ENCODE data around the gene DOLK. TPM values are rescaled to one million over a fixed set of nuclear protein-coding genes. Genes with fewer than 3 reads are reported as not detected.

Gene DOLK
- total and polyA plus RNA-seq, 11 donors, result 7.8 to 15.6 (median 10.6) TPM

DNA sequence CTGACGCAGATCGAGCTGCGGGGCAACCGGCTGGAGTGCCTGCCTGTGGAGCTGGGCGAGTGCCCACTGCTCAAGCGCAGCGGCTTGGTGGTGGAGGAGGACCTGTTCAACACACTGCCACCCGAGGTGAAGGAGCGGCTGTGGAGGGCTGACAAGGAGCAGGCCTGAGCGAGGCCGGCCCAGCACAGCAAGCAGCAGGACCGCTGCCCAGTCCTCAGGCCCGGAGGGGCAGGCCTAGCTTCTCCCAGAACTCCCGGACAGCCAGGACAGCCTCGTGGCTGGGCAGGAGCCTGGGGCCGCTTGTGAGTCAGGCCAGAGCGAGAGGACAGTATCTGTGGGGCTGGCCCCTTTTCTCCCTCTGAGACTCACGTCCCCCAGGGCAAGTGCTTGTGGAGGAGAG lies 31.2 kb downstream of the DOLK start:
- intact Hi-C loops (cut with DNase I), result loop anchor here in 3 of 10 donors (2.0 to 5.0 kb wide), 2 partner anchors 33 to 34 kb away; partner anchors contain the start of genes LRRC8A (in 3 of the 3) and KYAT1 (in 2 of the 3)
- no peak for TF ChIP-seq POLR2A (IDR thresholded peaks at IDR 0.05)
- Histone ChIP-seq H3K27me3 (no peaks in the 10 kb centered on the region), H3K36me3 (peaks cover 0 to 40% (median 20%) of the 10 kb centered on the region in 9 donors), H3K27ac (peak overlapping the region; percentile 75 to 86 (median 80)), H3K4me1 (peaks cover 15 to 92% (median 72%) of the 10 kb centered on the region in 12 donors), H3K4me3 (no peak overlapping the region), H3K9me3 (no peaks in the 10 kb centered on the region)
- DNase-seq, result peak in 3 of 5 donors; percentile 55 to 76 (median 66)
- WGBS, 4 donors, result 61 to 88% (median 79%) methylated on average over 11 to 18 of the region's 18 CpGs
- no peak for ATAC-seq

DNA sequence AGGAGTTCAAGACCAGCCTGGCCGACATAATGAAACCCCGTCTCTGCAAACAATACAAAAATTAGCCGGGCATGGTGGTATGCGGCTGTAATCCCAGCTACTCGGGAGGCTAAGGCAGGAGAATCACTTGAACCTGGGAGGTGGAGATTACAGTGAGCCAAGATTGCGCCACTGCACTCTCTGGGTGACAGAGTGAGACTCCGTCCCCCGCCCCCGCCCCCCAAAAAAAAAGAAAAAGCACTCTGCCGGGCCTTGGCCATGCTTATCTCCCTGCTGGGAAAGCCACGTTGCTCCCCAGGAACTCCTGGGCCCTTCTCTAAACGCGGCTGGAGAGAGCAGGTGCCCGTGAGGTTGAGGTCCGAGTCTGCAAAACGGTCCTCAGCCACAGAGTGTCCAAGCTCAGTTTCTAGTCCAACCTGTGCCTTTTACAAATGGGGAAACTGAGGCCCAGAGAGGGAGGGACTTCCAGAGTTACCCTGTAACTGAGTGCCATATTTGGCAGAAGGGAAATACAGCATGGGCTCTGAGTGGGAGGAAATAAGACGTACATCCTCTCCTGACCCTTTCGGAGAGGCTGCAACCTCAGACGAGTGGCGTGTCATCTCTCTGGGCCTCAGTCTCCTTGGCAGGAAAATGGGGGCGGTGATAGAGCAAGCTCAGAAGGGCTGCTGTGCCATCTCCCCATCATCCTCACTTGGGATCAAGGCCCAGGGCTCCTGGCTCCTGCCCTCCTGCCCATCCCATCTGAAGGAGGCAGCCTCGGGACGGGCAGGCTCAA lies 33.2 kb downstream of the DOLK start:
- WGBS, 4 donors, result 70 to 77% (median 71%) methylated on average over 19 to 23 of the region's 23 CpGs
- no peaks in the 10 kb centered on the region for H3K9me3 ChIP-seq
- ATAC-seq (no peak), DNase-seq (no peak)
- H3K27me3 ChIP-seq, result no peaks in the 10 kb centered on the region
- peaks cover 0 to 60% (median 31%) of the 10 kb centered on the region in 9 donors for H3K36me3 ChIP-seq
- peak overlapping the region; percentile 69 to 92 (median 86) for H3K27ac ChIP-seq
- no peak overlapping the region for H3K4me3 ChIP-seq
- TF ChIP-seq, protein P1, sequence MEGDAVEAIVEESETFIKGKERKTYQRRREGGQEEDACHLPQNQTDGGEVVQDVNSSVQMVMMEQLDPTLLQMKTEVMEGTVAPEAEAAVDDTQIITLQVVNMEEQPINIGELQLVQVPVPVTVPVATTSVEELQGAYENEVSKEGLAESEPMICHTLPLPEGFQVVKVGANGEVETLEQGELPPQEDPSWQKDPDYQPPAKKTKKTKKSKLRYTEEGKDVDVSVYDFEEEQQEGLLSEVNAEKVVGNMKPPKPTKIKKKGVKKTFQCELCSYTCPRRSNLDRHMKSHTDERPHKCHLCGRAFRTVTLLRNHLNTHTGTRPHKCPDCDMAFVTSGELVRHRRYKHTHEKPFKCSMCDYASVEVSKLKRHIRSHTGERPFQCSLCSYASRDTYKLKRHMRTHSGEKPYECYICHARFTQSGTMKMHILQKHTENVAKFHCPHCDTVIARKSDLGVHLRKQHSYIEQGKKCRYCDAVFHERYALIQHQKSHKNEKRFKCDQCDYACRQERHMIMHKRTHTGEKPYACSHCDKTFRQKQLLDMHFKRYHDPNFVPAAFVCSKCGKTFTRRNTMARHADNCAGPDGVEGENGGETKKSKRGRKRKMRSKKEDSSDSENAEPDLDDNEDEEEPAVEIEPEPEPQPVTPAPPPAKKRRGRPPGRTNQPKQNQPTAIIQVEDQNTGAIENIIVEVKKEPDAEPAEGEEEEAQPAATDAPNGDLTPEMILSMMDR (IDR thresholded peaks at IDR 0.05), result no peak
- TF ChIP-seq POLR2A (IDR thresholded peaks at IDR 0.05), result no peak
- peaks cover 18 to 92% (median 77%) of the 10 kb centered on the region in 12 donors for H3K4me1 ChIP-seq
- intact Hi-C loops (cut with DNase I), result no loop called here

DNA sequence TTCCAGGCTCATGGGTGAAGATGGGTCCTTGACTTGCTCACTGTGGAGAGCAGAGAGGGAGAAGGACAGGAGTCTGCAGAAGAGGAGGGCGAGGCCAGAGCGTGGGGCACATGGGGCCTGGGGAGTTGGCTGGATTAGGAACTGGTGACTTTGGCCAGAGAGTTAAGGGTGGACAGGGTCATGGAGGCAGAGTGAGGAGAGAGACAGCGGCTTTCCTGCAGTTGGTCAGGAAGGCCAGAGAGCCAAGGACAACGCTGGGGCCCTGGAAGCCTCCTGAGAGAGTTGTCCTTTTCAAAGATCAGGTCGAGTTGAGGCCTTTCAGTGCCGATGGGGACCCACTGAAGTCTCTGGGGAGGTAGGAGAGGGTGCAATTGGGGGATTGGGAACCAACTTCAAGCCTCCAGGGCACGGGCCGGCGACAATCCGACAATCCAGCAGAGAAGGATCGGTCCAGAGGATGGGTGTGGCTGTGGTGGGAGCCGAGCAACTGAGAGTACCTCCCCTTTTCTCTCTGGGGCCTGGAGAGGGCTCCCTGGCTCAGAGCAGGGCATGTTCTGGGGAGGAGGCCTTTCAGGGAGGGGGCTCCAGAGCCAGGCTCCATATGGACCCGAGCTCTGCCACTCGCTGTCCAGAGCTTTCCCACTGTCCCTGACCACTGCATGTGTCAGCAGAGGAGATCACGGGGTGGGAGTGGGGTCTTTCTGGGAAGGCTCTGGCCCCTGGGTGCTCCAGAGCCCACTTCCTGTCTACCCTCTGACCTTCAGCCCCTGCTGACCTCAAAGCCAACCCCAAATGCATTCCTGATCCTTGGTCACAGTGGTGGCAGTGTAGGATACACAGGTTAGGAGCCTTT lies 34.1 kb downstream of the DOLK start:
- peak overlapping the region in 1 of 12 donors; percentile 4 for H3K4me3 ChIP-seq
- DNase-seq, result no peak

DNA sequence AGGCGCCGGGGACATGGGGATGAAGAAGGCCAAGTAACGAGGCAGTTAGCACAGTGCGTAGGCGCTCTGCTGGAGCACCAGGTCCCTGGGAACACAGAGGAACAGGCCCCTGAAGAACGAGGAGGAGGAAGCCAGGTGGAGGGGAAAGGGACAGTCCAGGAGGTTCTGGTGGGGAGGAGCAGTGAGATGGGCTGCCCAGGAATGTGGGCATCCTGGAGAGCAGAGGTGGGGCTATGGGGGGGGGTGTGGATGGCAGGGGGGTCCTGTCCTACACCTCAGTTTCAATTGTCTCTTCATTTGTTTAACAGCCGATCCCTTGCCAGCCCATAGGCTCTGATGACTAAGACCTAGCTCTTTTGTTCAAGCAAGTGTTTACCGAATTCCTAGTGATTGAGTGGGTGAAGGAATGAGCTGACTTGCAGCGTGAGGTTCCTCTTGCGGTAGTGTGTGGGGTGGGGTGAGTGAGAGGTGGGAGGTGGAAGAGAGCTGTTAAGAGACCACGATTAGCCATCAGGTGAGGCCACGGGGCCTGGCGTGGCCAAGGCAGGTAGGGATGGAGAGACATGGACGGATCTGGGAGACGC lies 35.0 kb downstream of the DOLK start:
- intact Hi-C loops (cut with DNase I), result no loop called here
- Histone ChIP-seq H3K4me3 (no peak overlapping the region), H3K4me1 (peaks cover 15 to 84% (median 75%) of the 10 kb centered on the region in 12 donors), H3K9me3 (no peaks in the 10 kb centered on the region), H3K36me3 (peaks cover 3 to 70% (median 44%) of the 10 kb centered on the region in 9 donors), H3K27me3 (no peaks in the 10 kb centered on the region), H3K27ac (peak overlapping the region; percentile 69 to 92 (median 86))
- 68 to 78% (median 73%) methylated on average over 15 of the region's 15 CpGs for WGBS, 4 donors
- no peak for DNase-seq
- ATAC-seq, result no peak
- no peak for TF ChIP-seq POLR2A (IDR thresholded peaks at IDR 0.05)
- TF ChIP-seq, protein P1 (IDR thresholded peaks at IDR 0.05), result no peak

More for the DNA sequence above, 34.1 kb downstream of the DOLK start:
- Histone ChIP-seq H3K4me1 (peaks cover 15 to 87% (median 77%) of the 10 kb centered on the region in 12 donors), H3K27me3 (no peaks in the 10 kb centered on the region), H3K27ac (peak overlapping the region; percentile 69 to 92 (median 86)), H3K36me3 (peaks cover 0 to 69% (median 40%) of the 10 kb centered on the region in 9 donors), H3K9me3 (no peaks in the 10 kb centered on the region)
- WGBS, 4 donors, result 36 to 70% (median 58%) methylated on average over 14 to 15 of the region's 15 CpGs
- ATAC-seq, result peak in 3 of 4 donors; percentile 11 to 22 (median 12)
- TF ChIP-seq, protein P1 (IDR thresholded peaks at IDR 0.05), result no peak
- peak in 1 of 2 donors; percentile 14 for TF ChIP-seq POLR2A (IDR thresholded peaks at IDR 0.05)
- intact Hi-C loops (cut with DNase I), result no loop called here

All from heart left ventricle (tissue), 16 donors.